DMS 273 treated with DMSO at 0.1 percent for 48 hours (cell line): Measurements from ENCODE around the gene FAM78A.

Experiments
- DNase-seq: peaks from one replicate; lab custom pipeline; 2025; lab: John Stamatoyannopoulos, UW

FAM78A gene

DNA sequence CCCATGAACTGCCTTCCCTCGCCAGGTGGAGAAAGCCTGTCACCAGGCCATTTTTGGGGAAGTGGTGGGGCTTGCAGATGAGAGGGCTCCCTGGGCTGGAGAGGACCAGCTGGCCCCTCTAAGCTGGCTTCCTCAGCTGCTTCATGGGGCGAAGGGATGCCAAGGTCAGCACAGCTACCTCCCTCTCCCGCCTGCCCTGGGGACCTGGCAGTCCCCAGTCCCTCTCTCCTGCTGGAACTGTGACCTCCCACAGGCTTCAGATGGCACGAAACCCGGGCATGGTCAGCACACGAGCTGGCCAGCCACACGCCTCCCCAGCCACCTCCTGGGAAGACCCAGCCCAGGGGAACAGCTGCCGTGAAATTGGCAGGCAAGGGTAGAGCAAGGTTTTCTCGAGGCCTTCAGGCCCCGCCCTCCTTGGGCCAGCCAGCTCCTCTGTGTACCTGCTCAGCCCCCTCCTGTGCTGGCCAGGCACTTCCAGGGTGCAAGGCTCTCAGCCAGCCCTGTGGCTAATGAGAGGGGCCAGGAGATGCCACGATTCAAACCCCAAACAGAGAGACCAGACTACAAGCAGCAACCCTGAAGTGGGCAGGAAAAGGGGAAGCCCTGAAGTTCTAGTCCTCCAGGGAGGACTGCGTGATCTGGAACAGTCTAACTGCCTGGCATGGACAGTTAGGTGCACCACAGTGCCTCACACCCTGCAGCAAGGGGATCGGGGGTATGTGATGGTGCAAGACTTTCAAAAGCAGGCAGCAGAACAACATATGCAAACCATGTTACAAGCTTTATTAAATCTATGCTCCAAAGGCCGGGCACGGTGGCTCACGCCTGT, 26.1 kb upstream of the FAM78A start:
- no peak for DNase-seq

- no peak for DNase-seq
Measured at GRCh38 chr9:131300444-131300843, 24.1 kb upstream of the FAM78A start.

DNA sequence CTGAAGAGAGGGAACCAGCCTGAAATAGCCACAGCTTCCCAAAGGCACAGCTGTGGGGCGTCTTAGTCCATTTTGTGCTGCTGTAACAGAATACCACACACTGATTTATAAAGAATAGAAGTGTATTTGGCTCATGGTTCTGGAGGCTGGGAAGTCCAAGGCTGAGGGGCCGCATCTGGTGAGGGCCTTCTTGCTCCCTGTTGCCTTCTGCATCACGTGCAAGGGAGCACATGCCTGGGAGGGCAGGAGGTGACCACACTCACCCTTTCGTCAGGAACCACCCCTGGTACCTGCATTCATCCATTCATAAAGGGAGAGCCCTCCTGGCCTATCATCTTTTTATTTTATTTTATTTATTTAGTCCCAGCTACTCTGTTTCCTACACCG, 23.6 kb upstream of the FAM78A start:
- no peak for DNase-seq

DNA sequence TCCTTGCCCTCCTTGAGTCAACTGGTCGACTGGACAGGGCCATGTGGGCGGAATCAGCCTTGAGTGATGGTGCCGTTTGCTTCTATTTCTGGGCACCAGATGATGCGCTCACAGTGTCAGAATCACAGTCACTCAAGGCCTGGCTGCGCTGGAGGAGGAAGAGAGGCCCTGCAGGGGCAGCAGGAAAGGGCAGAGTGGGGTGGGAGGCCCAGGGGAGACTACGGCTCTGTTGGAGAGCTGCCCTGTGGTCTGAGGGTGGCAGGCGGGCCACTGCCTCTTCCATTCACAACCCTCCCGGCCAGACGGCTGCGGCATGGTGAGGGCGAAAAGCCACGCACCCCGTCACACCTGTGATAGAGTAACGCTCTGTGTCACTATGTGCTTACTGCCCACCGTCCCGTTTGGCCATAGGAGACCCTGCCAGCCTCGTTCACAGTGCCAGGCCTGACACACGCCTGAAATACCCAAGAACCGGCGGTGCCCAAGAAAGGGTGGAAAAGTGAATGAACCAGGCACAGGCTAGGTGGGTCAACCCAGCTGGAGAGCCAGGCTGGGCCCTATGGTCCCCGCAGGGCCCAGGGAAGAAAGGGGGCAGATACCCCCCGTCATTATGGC, 23.1 kb upstream of the FAM78A start:
- DNase-seq = no peak

- no peak for DNase-seq
Measured at GRCh38 chr9:131298816-131299215, 22.5 kb upstream of the FAM78A start.

DNA sequence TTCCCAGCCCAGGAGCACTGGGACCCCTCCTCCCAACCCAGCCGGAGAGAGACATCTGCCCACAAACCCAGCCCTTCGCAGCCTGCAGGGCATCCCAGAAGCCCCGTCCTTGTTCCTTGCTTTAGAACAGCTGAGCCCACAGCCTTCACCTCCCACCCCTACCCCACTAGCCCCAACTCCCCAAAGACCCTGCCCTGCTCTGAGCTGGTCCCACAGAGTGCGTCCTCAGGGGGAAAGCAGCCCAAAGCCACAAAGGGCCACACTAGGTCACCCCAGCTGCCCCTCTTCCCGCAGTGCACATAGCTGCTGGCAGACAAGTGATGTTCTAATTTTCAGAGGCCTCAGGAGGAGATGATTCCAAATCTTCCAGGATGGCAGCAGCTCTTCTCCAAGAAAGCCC, 22.0 kb upstream of the FAM78A start:
- no peak for DNase-seq

DNA sequence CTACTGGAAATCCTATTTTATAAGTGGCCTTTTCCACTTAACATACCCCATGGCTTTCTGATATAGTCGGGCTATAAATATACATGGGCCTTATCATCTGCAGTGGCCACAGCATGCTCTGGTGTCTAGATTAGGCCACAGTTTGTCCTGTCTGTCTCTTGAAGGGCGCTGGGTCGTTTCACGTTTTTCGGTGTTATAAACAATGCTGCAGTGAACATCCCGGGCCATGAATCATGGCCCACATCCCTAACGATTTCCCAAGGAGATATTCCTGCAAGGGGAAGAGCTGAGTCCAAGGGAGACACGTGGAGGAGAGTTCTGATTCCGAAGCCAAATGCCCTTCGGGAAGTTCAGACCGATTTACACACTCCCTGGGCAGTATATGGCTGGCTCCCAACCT, 21.6 kb upstream of the FAM78A start:
- DNase-seq = no peak

- DNase-seq = no peak
Measured at GRCh38 chr9:131296906-131297500, 20.7 kb upstream of the FAM78A start.

DNA sequence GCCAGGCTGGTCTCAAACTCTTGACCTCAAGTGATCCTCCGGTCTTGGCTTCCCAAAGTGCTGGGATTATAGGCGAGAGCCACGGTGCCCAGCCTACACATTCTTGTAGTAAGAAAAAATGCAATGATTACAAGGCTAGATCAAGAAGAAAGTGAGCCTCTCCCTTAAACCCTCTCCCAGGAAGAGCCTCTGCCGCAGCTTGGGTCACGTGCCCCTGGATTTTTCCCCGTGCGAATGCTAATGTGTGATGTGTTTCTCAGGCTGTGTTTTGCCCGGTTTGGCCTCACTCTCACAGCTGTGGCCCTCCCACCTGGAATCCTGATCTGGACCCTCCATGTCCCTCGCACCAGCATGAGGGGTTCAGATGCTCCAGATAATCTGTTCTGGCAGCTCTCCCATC, 20.1 kb upstream of the FAM78A start:
- DNase-seq = no peak

GRCh38 chr9:131292937-131293336, 16.6 kb upstream of the FAM78A start:
- no peak for DNase-seq

- no peak for DNase-seq
Measured at GRCh38 chr9:131291795-131292315, 15.5 kb upstream of the FAM78A start.

GRCh38 chr9:131290767-131291370, 14.6 kb upstream of the FAM78A start:
- no peak for DNase-seq

DNA sequence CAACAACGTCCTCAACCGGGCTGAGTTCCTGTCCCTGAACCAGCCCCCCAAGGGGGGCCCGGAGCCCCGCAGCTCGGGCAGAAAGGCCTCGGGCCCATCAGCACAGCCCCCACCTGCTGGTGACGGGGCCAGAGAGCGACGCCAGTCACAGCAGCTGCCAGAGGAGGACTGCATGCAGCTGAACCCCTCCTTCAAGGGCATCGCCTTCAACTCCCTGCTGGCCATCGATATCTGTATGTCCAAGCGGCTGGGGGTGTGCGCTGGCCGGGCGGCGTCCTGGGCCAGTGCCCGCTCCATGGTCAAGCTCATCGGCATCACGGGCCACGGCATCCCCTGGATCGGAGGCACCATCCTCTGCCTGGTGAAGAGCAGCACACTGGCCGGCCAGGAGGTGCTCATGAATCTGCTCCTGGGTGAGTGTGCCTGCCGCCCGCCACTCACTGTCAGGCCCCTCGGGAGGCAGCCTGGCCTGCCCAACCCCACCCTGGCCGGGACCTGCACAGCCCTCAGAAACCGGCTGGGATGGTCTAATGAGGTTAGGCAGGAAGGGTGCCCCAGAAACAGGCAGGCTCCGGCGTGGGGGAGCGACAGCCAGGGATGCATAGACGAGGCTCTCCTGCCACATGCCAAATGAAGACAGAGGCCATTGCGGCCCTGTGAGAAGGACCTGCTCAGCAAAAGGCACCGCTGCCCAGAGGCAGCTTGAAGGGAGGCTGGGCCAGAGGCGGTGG, 13.9 kb upstream of the FAM78A start:
- DNase-seq = no peak

GRCh38 chr9:131289301-131290035, 13.2 kb upstream of the FAM78A start, which contains the start of gene PLPP7:
Gene PLPP7, plus strand, starts transcription at chr9:131289723. Its CDS starts 275 bp downstream, at chr9:131289998.
- peak; percentile 55 for DNase-seq

DNA sequence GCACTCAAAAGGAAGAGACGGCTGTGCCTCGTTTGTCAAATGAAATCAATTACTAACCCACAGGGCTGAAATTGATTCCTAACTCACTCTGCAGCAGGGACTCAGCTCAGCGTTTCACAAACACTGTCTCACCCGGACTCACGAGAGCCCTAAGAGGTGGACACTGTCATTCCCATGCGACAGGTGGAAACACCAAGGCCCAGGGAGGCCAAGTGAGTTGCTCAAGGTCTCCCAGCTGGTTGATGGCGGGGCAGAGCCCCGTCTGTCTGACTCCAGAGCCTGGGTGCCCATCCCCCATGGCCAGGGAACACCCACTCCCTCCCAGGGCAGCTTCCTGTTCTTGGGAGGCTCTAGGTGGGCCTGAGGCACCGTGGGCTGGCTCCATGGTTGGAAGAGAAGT, 11.9 kb upstream of the FAM78A start:
- DNase-seq = no peak

DNA sequence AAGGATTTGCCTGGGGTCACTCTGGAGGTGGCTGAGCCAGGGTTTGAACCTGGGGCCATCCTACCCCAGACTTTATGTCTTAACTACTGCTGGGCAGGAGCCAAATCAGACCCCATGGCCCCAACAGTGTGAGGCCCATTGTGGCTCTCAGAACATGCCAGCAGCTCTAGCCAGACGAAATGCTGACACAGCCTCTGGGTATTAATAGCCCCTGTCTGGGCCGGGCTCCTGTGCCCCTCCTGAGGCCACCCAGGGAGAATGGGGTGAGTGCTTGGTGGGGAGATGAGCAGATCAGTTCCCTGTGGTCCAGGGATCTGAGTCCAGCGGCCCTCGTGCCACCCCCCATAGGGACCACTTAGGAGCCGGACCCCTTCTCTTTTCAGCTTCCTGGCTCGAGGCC, 11.0 kb upstream of the FAM78A start:
- no peak for DNase-seq

DNA sequence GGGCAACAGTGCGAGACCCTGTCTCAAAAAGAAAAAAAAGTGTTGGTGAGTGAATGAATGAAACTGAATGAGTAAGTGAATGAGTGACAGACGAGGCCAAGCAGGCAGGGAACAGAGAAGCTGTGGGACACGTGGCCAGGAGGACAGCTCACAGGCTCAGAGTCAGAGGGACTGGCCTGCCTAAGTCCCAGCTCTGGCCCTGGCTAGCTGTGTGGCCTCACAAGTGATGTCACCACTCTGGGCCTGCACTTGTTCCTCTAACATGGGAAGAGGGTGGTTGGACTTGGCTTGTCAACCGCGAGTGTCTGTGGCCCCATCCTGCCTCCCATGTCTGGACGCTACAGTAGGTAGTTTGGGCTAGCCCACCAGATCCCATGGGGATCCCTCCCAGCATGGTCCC, 8.5 kb upstream of the FAM78A start:
- DNase-seq = no peak

- DNase-seq = no peak
Measured at GRCh38 chr9:131282688-131283422, 6.5 kb upstream of the FAM78A start.

- DNase-seq = no peak
Measured at GRCh38 chr9:131282175-131282574, 5.9 kb upstream of the FAM78A start.
